IPS DF 19.7 (cell line): Measurements from ENCODE around the gene SPON1.
"Not testable (repeated sequence)": the region's sequence is repeated elsewhere in the genome, so short reads cannot be mapped to it uniquely, and the experiment has no call there.

Source experiments
- DNase-seq: peaks from one replicate; pipeline ENCODE4 v3.0.0-alpha.2; 2013; ENCODE audit warnings: low read depth, low spot score

Gene SPON1

DNA sequence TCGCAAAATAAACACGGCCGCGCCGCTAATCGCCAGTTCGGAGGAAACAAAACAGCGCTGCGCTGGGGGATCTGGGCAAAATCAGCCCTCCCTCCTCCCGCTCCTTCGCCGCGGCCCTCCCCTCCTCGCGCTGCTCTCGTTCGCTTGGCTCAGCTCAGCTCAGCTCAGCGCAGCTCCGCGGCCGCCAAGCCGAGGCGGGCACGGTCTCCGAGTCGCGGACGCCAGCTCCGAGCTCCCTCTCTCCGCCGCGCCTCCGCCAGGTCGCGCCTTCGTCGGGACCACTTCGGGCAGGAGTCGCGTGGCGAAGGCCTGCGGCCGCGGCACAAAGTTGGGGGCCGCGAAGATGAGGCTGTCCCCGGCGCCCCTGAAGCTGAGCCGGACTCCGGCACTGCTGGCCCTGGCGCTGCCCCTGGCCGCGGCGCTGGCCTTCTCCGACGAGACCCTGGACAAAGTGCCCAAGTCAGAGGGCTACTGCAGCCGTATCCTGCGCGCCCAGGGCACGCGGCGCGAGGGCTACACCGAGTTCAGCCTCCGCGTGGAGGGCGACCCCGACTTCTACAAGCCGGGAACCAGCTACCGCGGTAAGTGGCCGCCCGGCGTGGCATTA lies at the start of gene SPON1:
SPON1 (plus strand) TSS at position 162 of the 607 bp plus-strand sequence; CDS start at position 344, 182 bp downstream.
- no peak for DNase-seq

DNA sequence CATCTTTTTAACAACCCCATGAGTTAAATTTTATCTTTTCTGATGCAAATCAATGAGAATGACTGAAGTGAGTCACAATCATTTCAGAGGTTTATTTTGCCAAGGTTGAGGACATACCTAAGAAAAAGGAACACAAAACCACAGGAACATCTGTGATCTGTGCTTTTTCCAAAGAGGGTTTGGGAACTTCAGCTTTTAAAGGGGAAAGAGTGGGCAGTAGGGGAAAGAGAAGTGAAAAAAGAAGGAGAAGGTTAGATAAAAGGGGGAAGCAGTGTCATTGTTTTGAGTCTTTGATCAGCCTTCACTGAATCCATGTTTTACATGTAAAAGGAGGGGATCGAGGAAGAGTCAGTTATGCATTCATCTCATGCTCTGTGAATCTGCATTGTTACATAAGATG lies 45.3 kb upstream of the SPON1 start:
- no peak for DNase-seq

DNA sequence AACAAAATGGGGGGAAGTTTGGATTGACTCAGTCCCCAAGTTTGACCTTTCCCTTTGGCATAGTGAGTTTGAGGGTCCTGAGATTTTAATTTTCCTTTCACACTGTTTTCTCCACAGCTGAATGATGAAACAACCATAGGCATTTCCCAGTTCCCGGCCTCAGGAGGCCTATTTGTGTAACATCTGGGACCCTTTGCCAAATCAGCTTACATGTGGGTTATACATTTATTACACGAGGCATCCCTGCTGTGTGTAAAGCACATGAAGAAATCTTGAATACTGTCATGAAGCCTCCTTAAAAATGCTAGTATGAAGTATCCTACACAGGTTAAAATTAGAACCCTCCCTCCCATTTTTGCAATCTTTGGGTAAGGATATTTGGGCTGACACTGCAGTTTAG lies 44.6 kb upstream of the SPON1 start:
- no peak for DNase-seq

DNA sequence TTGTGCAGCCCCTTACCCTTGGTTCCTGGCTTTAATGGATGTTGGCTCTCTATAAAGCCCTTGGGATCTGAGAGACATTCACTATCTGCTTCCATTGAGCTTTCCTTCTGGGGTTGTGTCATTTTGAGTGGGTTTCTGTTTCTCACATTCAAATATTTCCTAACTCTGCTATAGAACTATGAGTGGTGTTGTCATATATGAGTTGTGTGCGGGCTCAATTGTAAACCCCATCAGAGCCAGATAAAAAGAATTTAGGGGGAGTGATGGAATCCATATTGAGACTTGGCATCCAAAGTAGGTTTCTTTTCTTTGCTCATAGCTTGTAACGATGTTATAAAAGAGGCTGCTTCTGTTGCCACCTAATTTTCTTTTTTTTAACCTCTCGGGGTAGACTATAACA lies 41.8 kb upstream of the SPON1 start:
- no peak for DNase-seq

DNA sequence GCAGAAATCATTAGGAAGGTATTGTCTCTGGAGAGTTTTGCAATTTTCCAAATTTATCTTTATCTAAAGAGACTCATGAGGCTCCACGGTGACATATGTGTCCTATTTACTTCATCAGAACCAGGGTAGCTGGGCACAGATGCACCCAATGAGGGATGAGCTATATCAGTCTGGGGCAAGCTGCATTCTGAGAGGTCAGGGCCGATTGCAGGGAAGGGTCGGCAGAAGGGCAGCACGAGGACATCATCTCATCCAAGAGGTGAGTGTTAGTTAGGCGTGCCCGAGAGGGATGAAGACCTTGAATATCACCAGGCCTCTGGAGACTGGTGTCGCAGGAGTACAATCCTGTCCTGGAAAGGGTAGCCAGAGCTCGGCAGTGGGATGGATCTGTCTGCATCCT lies 41.0 kb upstream of the SPON1 start:
- DNase-seq, result no peak

DNA sequence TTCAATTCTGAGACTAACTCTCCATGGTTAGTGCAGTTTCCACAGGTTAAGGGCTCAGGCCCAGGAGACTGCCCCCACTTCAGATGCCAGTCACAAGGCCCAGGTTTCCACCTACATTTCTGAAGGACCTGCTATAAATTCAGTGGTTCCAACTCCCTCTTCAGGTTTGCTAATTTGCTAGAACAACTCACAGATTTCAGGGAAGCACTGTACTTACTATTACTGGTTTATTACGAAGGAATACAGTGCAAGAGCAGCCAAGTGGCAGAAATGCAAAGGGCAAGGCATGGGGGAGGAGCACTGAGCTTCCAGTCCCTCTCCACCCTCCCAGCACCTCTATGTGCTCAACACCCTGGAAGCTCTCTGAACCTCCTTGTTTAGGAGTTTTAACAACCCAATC lies 39.3 kb upstream of the SPON1 start:
- no peak for DNase-seq

DNA sequence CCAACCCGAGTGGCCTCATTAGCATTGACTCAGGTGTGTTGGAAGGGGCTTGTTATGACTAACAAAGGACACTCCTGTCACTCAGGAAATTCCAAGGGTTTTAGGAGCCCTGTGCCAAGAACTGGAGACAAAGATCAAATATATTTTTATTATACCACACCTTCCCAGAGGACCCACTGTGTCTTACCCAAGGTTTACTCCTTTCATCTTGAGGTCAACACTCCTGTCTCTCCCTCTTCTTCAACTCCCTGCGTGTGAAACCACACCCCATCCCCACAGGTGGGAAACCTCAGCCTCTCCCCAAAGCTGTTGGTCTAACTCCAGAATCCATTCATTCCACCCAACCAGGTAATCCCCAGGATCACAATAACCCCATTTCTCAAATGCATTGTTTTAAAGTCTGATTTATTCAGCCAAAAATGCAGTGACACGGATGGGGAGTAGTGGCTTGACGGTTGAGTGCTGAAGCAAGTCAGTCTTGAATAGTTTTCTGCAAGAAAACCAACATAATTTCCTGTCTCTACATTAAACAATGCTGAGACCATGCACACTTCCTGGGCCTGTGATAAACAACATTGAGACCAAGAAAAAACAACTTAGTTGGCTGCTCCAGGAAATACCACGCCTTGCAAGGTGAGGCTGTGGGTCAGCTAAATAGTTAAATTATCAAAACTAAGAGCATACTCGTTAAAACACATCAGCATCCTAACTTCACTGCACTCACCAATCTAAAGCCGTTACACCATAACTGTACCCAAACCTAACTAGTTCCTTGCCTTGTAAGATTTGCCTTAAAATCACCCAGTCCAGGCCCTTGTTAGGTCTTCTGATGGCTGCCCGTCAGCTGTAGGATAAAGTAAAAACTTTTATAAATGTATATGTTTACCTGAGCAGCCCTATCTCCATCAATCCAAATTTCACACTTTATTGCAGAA lies 38.5 kb upstream of the SPON1 start:
- DNase-seq, result no peak

DNA sequence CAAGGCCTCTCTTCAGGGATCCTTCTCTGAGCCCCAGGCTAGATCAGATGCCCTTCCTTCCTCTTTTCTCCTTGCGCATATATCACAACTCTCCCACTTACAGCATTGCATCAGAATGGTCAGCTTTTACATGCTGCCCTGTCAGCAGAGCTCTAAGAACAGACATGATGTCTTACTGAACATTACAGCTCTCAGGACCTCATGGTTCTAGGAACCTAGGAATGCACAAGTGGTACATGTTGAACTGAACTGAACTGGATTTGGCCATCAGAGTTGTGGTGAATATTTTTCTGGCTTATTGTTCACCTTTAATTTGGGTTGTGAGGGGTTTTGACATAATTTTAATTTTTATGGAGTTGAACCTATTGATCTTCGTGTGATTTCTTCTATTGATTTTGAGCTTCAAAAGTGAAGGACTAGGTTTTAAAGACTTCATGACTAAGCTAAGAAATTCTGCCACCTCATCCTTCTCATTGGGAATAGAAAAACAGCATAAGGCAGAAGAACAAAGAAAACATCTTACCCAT lies 37.7 kb upstream of the SPON1 start:
- no peak for DNase-seq

DNA sequence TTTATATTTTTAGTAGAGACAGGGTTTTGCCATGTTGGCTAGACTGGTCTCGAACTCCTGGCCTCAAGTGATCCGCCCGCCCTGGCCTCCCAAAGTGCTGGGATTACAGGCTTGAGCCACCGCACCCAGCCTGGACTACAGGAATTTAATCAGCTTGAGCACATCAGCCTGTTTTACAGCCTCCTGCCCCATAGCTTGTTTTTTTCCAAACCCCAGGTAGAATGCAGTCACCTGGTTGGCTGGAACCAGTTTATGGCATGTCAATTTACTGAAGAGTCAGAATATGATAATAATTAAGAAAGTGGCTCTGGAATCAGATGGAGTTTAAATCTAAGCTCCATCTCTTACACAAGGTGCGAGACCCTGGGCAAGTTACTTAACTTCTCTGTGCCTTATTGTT lies 36.2 kb upstream of the SPON1 start:
- not testable (repeated sequence) for DNase-seq

DNA sequence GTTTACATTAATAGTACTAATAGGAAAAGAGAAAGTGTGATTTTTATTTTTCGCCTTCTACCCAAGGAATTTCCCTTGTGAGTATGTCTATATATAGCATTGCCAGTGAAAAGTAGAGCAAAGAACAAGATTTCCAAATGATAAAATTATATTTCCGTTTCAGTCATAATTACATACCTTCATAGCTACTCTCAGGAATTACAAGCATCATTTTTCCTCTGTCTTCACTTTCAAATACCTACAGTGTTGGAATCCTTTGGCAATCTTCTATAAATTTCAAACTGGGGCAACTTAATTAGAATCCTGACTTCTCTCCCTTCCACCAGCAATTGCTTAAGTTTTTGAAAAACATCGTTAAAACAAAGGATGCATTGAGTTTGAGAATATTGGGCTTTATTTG lies 35.5 kb upstream of the SPON1 start:
- DNase-seq, result no peak

DNA sequence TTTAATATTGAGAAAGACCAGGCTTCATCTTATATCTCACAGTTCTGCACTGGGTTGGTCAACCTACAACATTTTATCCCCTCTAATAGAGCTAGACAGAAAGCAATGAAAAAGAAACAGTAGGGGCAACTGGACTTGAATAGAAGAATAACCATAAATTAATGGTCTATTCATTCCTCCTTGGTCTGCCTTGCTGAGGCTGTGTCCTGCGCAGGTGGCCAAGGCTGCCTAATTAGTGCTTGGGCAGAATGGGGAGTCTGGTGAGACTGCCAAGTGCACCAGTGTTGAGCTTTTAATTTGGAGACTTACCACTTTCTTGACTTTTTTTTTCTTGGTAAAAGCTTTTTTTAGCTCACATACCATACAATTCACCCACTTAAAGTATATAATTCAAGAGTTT lies 35.0 kb upstream of the SPON1 start:
- DNase-seq, result no peak

DNA sequence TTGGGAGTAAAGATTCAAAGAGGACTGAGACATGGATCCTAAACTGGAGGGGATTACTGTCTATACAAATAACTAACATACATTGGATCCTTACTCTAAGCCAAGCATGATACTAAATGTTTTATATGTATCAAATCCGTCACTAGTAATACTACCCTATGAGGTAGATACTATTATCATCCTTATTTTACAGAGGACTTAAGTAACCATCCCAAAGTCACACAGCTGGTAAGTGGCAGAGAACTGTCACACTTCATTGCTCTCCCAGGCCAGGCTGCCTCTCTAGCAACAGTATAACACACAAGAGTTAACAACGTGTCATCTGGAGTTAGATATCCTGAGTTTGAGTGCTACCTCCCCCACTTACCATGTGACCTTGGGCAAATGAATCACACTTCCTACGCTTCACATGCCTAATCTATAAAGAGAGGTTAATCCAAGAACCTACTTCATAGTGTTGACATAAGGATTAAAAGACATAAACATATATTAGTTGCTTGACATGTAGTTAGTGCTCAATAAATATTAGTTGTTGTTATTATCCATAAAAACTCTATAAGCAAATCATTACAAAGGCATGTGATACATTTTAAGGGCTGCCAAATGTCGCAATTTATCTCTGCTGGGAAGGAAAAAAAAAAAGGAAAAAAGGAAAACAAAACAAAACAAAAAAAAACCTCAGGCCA lies 33.8 kb upstream of the SPON1 start:
- no peak for DNase-seq

DNA sequence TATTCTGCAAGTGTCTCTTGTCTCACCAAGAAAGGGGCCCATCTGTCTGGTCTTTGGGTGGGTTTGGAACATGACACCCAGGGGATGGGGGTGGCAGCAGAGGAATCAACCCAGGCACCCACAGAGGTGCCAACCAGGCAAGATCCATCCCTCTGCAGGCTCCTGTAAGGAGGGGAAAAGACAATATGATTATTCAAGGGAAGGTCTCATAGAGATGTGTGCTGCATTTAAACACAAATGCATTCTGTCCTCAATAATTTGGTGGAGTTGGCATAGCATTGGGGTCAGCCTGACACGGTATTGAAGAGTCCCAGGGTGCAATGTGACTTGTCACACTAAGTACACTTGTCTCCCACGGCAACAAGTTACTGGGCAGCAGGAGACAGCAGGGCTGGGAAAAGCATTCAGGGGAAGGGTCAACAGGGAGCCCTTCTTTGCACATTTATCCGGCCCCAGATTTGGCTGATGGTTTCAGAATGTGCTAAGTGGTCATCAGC lies 33.1 kb upstream of the SPON1 start:
- DNase-seq, result no peak

DNA sequence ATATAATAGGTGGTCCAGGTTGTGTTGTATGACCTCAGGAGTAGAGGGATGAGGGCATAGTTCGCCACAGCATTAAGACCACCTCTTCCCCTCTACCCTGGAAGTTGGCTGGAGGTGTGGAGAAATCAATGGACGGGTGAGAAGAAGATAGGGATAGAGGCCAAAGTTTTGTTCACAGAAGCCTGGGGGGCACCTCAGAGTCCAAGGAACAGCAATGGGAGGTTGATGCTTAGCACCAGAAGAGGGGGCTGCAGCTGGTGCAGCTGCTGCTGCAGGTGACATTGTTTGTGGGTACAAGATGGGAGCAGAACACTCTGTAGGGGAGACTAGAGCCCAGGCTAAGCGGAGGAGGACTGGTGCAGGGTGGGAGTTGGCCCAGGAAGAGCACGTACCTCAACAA lies 31.2 kb upstream of the SPON1 start:
- DNase-seq, result no peak

DNA sequence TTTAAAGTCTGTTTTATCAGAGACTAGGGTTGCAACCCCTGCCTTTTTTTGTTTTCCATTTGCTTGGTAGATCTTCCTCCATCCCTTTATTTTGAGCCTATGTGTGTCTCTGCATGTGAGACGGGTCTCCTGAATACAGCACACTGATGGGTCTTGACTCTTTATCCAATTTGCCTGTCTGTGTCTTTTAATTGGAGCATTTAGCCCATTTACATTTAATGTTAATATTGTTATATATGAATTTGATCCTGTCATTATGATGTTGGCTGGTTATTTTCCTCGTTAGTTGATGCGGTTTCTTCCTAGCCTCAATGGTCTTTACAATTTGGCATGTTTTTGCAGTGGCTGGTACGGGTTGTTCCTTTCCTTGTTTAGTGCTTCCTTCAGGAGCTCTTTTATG lies 25.4 kb upstream of the SPON1 start:
- DNase-seq, result not testable (repeated sequence)

DNA sequence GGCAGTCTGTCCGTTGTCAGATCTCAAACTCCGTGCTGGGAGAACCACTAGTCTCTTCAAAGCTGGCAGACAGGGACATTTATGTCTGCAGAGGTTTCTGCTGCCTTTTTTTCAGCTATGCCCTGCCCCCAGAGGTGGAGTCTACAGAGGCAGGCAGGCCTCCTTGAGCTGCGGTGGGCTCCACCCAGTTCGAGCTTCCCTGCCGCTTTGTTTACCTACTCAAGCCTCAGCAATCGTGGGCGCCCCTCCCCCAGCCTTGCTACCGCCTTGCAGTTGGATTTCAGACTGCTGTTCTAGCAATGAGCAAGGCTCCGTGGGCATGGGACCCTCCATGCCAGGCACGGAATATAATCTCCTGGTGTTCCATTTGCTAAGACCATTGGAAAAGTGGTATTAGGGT lies 23.7 kb upstream of the SPON1 start:
- DNase-seq, result not testable (repeated sequence)

DNA sequence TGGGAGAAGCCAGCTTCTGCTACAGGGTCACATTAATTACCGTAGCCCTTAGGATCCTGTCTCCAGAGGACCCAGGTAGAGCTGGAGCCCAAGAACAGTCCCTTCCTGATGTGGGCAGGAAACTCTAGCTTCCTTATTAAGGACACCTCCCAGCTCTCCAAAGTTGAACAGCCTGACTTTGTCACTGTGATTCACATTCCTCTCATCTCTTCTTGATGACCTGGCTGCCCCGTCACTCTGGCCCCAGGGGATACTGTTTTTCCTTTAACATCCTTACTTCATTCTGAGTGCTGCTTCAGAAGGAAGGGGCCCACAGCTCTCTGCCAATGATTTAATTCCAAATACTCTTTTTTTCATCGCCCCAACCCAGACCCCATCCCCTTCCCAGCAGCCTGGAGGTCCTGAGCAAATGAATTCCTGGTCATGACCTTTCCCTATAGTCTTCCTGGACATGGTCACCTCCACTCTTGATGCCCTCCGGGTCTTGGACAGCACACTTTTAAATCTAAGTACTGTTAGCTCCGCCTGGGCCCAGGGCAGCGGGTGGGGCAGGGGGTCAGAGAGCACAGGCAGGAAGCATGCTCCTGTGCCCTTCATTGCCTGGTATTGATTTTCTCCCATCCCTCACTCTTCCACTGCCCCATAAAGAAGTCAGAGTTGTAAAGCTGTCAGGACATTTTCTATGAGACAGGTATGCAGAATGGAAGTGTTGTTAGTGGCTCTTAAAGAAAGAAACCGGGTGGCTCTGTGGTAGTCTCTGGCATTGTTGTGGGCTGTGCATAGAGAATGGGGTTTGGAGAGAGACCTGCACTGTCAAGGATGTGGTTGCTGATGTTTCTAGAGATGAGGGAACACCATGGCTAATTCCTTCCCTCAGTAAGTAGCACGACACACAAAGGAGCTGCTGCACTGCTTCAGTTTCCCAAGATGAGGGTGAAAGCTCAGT lies 22.3 kb upstream of the SPON1 start:
- no peak for DNase-seq

DNA sequence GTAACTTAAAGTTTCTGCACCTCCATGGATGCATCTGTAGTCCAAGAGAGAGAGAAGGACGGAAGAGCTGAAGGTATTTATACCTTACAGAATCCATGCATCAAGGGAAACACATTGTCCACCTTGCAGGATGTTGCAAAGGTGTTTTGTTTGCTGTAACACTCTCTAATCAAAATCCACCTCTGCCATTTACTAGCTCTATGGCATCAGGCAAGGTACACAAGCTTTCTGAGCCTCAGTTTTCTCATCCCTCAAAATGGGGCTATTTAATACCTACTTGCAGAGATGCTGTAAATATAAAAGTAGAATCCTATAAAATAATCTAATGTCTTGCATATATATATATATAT lies 21.6 kb upstream of the SPON1 start:
- no peak for DNase-seq

DNA sequence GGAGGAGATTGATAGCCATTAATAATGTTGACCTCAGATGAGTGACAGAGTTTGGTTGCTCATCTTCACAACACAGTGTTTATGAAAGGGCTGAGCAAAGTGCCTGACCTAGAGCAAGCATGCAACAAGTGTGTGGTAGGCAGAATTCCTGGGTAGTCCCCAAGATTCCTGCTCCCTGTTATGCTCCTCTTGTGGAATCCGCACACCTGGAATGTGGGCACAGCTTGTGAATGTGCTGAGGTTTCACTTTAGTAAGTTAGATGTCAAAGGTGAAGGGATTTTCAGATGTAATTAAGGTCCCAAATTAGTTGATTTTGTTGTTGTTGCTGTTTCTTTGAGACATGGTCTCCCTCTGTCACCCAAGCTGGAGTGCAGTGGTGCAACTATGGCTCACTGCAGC lies 20.7 kb upstream of the SPON1 start:
- no peak for DNase-seq

DNA sequence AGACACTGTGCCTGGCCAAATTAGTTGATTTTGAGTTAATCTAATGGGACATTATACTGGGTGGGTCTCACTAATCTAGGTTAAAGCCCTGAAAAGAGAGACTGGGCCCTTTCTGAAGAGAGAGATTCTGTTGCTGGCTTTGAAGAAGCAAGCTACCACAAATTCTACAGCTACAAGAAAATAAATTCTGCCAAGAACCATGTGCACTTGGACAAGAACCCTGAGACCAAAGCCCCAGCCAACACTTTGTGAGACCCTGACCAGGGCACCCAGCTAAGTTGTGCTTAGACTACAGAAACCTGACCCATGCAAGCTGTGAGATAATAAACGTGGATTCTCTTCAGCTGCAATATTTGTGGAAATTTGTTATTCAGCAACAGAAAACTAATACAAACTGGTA lies 20.1 kb upstream of the SPON1 start:
- no peak for DNase-seq

DNA sequence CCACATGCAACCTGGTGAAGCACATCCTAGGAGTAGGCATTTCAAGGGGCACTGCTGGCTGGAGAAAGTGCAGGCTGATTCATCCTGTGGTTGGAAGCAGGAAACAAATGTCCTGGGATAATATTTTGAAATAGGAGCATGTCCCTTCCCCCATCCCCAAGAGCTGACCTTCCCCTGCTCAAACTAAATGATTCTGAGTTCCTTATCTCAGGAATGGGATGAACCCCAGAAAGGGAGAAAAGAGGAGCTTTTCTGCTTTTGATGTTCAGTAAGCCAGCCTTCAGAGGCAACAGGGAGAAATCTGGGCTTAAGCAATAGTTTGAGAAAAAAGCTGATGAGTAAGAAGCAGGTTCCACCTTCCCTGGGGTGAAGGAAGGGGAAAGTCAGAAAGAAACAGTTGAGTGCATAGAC lies 19.5 kb upstream of the SPON1 start:
- no peak for DNase-seq
